Natural killer cell treated with Interleukin-12 subunit alpha and Interleukin-12 subunit beta and Interleukin-15 and Interleukin-18, amount 100 ng/mL, for 72 hours (primary cell): ENCODE results near the gene KCND3. TPM values are rescaled to one million over a fixed set of nuclear protein-coding genes. Genes with fewer than 3 reads are reported as not detected.
A peak's percentile ranks its signal among the peaks of the same experiment; 100 is the strongest.

Experiments used
- ATAC-seq, 2 donors: fragments of 150-1000 bp; cut with Tn5 transposase in 1 of 2; sonication (Bioruptor Pico), chemical (Tn5 transposase) in 1 of 2; 2 replicates each; pipeline ENCODE4 v1.10.0; 2021
- DNase-seq: peaks from one replicate; pipeline ENCODE4 v3.0.0; 2022; ENCODE audit warnings: low spot score
- H3K27ac Mint-ChIP-seq, 2 donors: 1 replicate in 1 of 2; 2 replicates in 1 of 2; pipeline ENCODE4 v1.8.0; 2022; ENCODE audit warnings: mixed read lengths in 2 of 2, mild to moderate bottlenecking in 1 of 2, moderate library complexity in 1 of 2
- H3K27me3 Mint-ChIP-seq, 2 donors: 1 replicate in 1 of 2; 2 replicates in 1 of 2; pipeline ENCODE4 v1.8.0; 2022; ENCODE audit warnings: mixed read lengths in 2 of 2
- H3K36me3 Mint-ChIP-seq: one replicate; pipeline ENCODE4 v1.8.0; 2022; ENCODE audit warnings: mixed read lengths
- H3K4me1 Mint-ChIP-seq, 2 donors: 1 replicate in 1 of 2; 2 replicates in 1 of 2; pipeline ENCODE4 v1.8.0; 2022; ENCODE audit warnings: low read depth in 2 of 2, mixed read lengths in 2 of 2, mild to moderate bottlenecking in 1 of 2
- H3K4me3 Mint-ChIP-seq: one replicate; pipeline ENCODE4 v1.8.0; 2022; ENCODE audit warnings: mixed read lengths
- H3K9me3 Mint-ChIP-seq: 2 replicates; pipeline ENCODE4 v1.8.0; 2022; ENCODE audit warnings: mixed read lengths
- total RNA-seq, 2 donors: library from RNA; stranded (reverse); gene quantifications; one replicate each; pipeline ENCODE4 v1.2.3, GENCODE V29; 2022

The KCND3 gene
- total RNA-seq, 2 donors from 2014 or later: not detected

GRCh38 chr1:112002514-112002913 lies 13.0 kb upstream of the KCND3 start:
- no peaks in the 10 kb centered on the region for H3K36me3 Mint-ChIP-seq
- H3K9me3 Mint-ChIP-seq: no peaks in the 10 kb centered on the region
- H3K4me1 Mint-ChIP-seq: no peaks in the 10 kb centered on the region
- H3K27me3 Mint-ChIP-seq: peaks cover 32 to 46% of the 10 kb centered on the region in 2 donors
- ATAC-seq (no peak), DNase-seq (no peak)
- no peak overlapping the region for H3K27ac Mint-ChIP-seq
- no peak overlapping the region for H3K4me3 Mint-ChIP-seq

- H3K4me3 Mint-ChIP-seq: no peak overlapping the region
- H3K27ac Mint-ChIP-seq: no peak overlapping the region
- DNase-seq: no peak
- no peaks in the 10 kb centered on the region for H3K9me3 Mint-ChIP-seq
- no peaks in the 10 kb centered on the region for H3K36me3 Mint-ChIP-seq
- ATAC-seq: no peak
- H3K27me3 Mint-ChIP-seq: peaks cover 33 to 55% of the 10 kb centered on the region in 2 donors
- H3K4me1 Mint-ChIP-seq: no peaks in the 10 kb centered on the region
These were observed 12.0 kb upstream of the KCND3 start for GRCh38 chr1:112001436-112001835.

- no peak for ATAC-seq
- no peak overlapping the region for H3K27ac Mint-ChIP-seq
- no peaks in the 10 kb centered on the region for H3K9me3 Mint-ChIP-seq
- peaks cover 31 to 57% of the 10 kb centered on the region in 2 donors for H3K27me3 Mint-ChIP-seq
- H3K4me1 Mint-ChIP-seq: no peaks in the 10 kb centered on the region
- no peak for DNase-seq
- no peaks in the 10 kb centered on the region for H3K36me3 Mint-ChIP-seq
- H3K4me3 Mint-ChIP-seq: no peak overlapping the region
These were observed 10.6 kb upstream of the KCND3 start for GRCh38 chr1:112000048-112000447.

- Mint-ChIP-seq H3K4me3 (no peak overlapping the region), H3K27ac (no peak overlapping the region), H3K4me1 (no peaks in the 10 kb centered on the region), H3K36me3 (no peaks in the 10 kb centered on the region), H3K9me3 (no peaks in the 10 kb centered on the region), H3K27me3 (peaks cover 34 to 60% of the 10 kb centered on the region in 2 donors)
- DNase-seq: no peak
- no peak for ATAC-seq
These were observed 8.9 kb upstream of the KCND3 start for GRCh38 chr1:111998332-111998731.

GRCh38 chr1:111992476-111992875 lies 3.0 kb upstream of the KCND3 start:
- Mint-ChIP-seq H3K36me3 (no peaks in the 10 kb centered on the region), H3K4me1 (peaks cover 0 to 4% of the 10 kb centered on the region in 2 donors), H3K9me3 (no peaks in the 10 kb centered on the region), H3K4me3 (no peak overlapping the region), H3K27ac (no peak overlapping the region), H3K27me3 (peaks cover 39 to 50% of the 10 kb centered on the region in 2 donors)
- ATAC-seq: no peak
- no peak for DNase-seq

- H3K36me3 Mint-ChIP-seq: no peaks in the 10 kb centered on the region
- no peak for ATAC-seq
- DNase-seq: no peak
- no peaks in the 10 kb centered on the region for H3K9me3 Mint-ChIP-seq
- peaks cover 0 to 4% of the 10 kb centered on the region in 2 donors for H3K4me1 Mint-ChIP-seq
- H3K27ac Mint-ChIP-seq: no peak overlapping the region
- no peak overlapping the region for H3K4me3 Mint-ChIP-seq
- H3K27me3 Mint-ChIP-seq: peaks cover 45 to 52% of the 10 kb centered on the region in 2 donors
These were observed 1.6 kb upstream of the KCND3 start for GRCh38 chr1:111990878-111991718.

- peak; percentile 21 to 26 for ATAC-seq
- no peak for DNase-seq
- Mint-ChIP-seq H3K4me3 (peak overlapping the region; percentile 27), H3K4me1 (peaks cover 0 to 4% of the 10 kb centered on the region in 2 donors), H3K27me3 (peaks cover 41 to 47% of the 10 kb centered on the region in 2 donors), H3K27ac (no peak overlapping the region), H3K36me3 (no peaks in the 10 kb centered on the region), H3K9me3 (no peaks in the 10 kb centered on the region)
These were observed 784 bp upstream of the KCND3 start for GRCh38 chr1:111990026-111990877.

GRCh38 chr1:111988743-111989453 lies 570 bp downstream of the KCND3 start:
- Mint-ChIP-seq H3K9me3 (no peaks in the 10 kb centered on the region), H3K36me3 (no peaks in the 10 kb centered on the region), H3K4me3 (no peak overlapping the region), H3K4me1 (peaks cover 0 to 4% of the 10 kb centered on the region in 2 donors), H3K27me3 (peaks cover 46 to 53% of the 10 kb centered on the region in 2 donors), H3K27ac (no peak overlapping the region)
- peak in 1 of 2 donors; percentile 11 for ATAC-seq
- no peak for DNase-seq

- Mint-ChIP-seq H3K4me3 (no peak overlapping the region), H3K27me3 (peaks cover 50 to 52% of the 10 kb centered on the region in 2 donors), H3K36me3 (no peaks in the 10 kb centered on the region), H3K4me1 (peaks cover 0 to 4% of the 10 kb centered on the region in 2 donors), H3K27ac (no peak overlapping the region), H3K9me3 (no peaks in the 10 kb centered on the region)
- ATAC-seq (no peak), DNase-seq (no peak)
These were observed 1.1 kb downstream of the KCND3 start for GRCh38 chr1:111988377-111988742.

GRCh38 chr1:111987502-111987901 lies 2.0 kb downstream of the KCND3 start:
- peaks cover 42 to 43% of the 10 kb centered on the region in 2 donors for H3K27me3 Mint-ChIP-seq
- H3K27ac Mint-ChIP-seq: no peak overlapping the region
- ATAC-seq: no peak
- no peak for DNase-seq
- H3K36me3 Mint-ChIP-seq: no peaks in the 10 kb centered on the region
- no peaks in the 10 kb centered on the region for H3K9me3 Mint-ChIP-seq
- no peak overlapping the region for H3K4me3 Mint-ChIP-seq
- peaks cover 0 to 4% of the 10 kb centered on the region in 2 donors for H3K4me1 Mint-ChIP-seq

- DNase-seq (no peak), ATAC-seq (no peak)
- Mint-ChIP-seq H3K4me1 (no peaks in the 10 kb centered on the region), H3K27me3 (peaks cover 33 to 37% of the 10 kb centered on the region in 2 donors), H3K36me3 (no peaks in the 10 kb centered on the region), H3K27ac (no peak overlapping the region), H3K4me3 (no peak overlapping the region), H3K9me3 (no peaks in the 10 kb centered on the region)
These were observed 6.0 kb downstream of the KCND3 start for GRCh38 chr1:111983500-111983899.

GRCh38 chr1:111982428-111982827 lies 7.0 kb downstream of the KCND3 start:
- H3K4me1 Mint-ChIP-seq: no peaks in the 10 kb centered on the region
- H3K9me3 Mint-ChIP-seq: no peaks in the 10 kb centered on the region
- no peak overlapping the region for H3K4me3 Mint-ChIP-seq
- H3K27ac Mint-ChIP-seq: no peak overlapping the region
- DNase-seq: no peak
- no peaks in the 10 kb centered on the region for H3K36me3 Mint-ChIP-seq
- ATAC-seq: no peak
- H3K27me3 Mint-ChIP-seq: peaks cover 33 to 45% of the 10 kb centered on the region in 2 donors

- H3K27me3 Mint-ChIP-seq: peaks cover 28 to 45% of the 10 kb centered on the region in 2 donors
- H3K36me3 Mint-ChIP-seq: no peaks in the 10 kb centered on the region
- no peaks in the 10 kb centered on the region for H3K9me3 Mint-ChIP-seq
- H3K27ac Mint-ChIP-seq: no peak overlapping the region
- no peak for ATAC-seq
- no peak overlapping the region for H3K4me3 Mint-ChIP-seq
- no peaks in the 10 kb centered on the region for H3K4me1 Mint-ChIP-seq
- no peak for DNase-seq
These were observed 7.6 kb downstream of the KCND3 start for GRCh38 chr1:111981871-111982270.
